Karpas-422 (cell line): ENCODE measurements around the gene STMP1. TPM values are rescaled to one million over a fixed set of nuclear protein-coding genes. Genes with fewer than 3 reads are reported as not detected.

Source experiments
- DNase-seq: peaks from one replicate; pipeline ENCODE4 v3.0.0-alpha.2; 2015
- H2AFZ ChIP-seq: fragments of 200-600 bp; sonication (generic); 2 replicates; pipeline ENCODE4 v1.6.1; 2014; ENCODE audit warnings: antibody characterized with exemption, low read length, mixed read lengths
- H3K27ac ChIP-seq: fragments of 200-600 bp; sonication (generic); 2 replicates; pipeline ENCODE4 v1.5.1; 2014; ENCODE audit warnings: mild to moderate bottlenecking, low read length, moderate library complexity
- H3K27me3 ChIP-seq: fragments of 200-600 bp; sonication (generic); 2 replicates; pipeline ENCODE4 v1.6.1; 2014; ENCODE audit warnings: low read length, mixed read lengths
- H3K36me3 ChIP-seq: fragments of 200-600 bp; sonication (generic); 2 replicates; pipeline ENCODE4 v1.6.1; 2014; ENCODE audit warnings: low read length, mixed read lengths; ENCODE audit not compliant: insufficient read depth
- H3K4me1 ChIP-seq: fragments of 200-600 bp; sonication (generic); 2 replicates; pipeline ENCODE4 v1.6.1; 2014; ENCODE audit warnings: mild to moderate bottlenecking, low read length, mixed read lengths
- H3K4me2 ChIP-seq: fragments of 200-600 bp; sonication (generic); 2 replicates; pipeline ENCODE4 v1.6.1; 2014; ENCODE audit warnings: low read length, low read depth, mild to moderate bottlenecking; ENCODE audit not compliant: poor library complexity, severe bottlenecking
- H3K4me3 ChIP-seq: fragments of 200-600 bp; sonication (generic); 2 replicates; pipeline ENCODE4 v1.5.1; 2014; ENCODE audit warnings: mild to moderate bottlenecking, antibody characterized with exemption, low read length, mixed read lengths
- H3K79me2 ChIP-seq: fragments of 200-600 bp; sonication (generic); 2 replicates; pipeline ENCODE4 v1.6.1; 2014; ENCODE audit warnings: mild to moderate bottlenecking, low read length, mixed read lengths
- H3K9ac ChIP-seq: fragments of 200-600 bp; sonication (generic); 2 replicates; pipeline ENCODE4 v1.6.0; 2014; ENCODE audit warnings: low read length
- H3K9me2 ChIP-seq: fragments of 200-600 bp; sonication (generic), shearing (Covaris generic); replicated peaks from 2 replicates; pipeline ENCODE4 v1.6.0; 2014; ENCODE audit warnings: mild to moderate bottlenecking, low read length, moderate library complexity; ENCODE audit not compliant: insufficient read depth
- H3K9me3 ChIP-seq: fragments of 300-700, 200-600 bp; sonication (generic); 2 replicates; pipeline ENCODE4 v1.6.1; 2014; ENCODE audit warnings: low read length, mixed read lengths
- H4K20me1 ChIP-seq: fragments of 200-600 bp; sonication (generic); 2 replicates; pipeline ENCODE4 v1.6.1; 2014; ENCODE audit warnings: mild to moderate bottlenecking, antibody characterized with exemption, low read length, low read depth; ENCODE audit not compliant: insufficient read depth
- total RNA-seq: library from RNA; depleted of rRNA; stranded (reverse); fragments of >200 nt; shearing (Covaris generic); gene quantifications from 2 replicates; pipeline ENCODE4 v1.2.3, GENCODE V29; 2014; ENCODE audit warnings: low replicate concordance

STMP1 gene
- total RNA-seq, 1 experiment from 2014 or later: 30.4 TPM

DNA sequence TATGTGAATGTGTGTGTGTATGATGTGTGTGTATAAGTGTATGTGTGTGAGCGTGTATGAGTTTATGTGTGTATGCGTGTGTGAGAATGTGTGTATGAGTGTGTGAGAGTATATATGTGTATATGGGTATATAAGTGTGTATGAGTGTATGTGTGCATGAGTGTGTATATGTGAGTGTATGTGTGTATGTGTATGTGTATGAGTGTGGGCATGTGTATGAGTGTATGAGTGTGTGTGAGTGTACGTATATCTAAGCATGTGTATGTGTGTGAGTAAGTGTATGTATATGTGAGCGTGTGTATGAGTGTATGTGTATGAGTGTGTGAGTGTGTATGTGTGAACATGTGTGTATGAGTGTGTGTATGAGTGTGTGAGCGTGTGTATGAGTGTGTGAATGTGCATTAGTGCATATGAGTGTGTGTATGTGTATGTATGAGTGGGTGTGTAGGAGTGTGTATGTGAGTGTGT, 52.8 kb downstream of the STMP1 start:
- Histone ChIP-seq H2AFZ (no peak overlapping the region), H3K4me3 (no peak overlapping the region), H3K9ac (no peak overlapping the region), H3K79me2 (no peaks in the 10 kb centered on the region), H3K27me3 (no peaks in the 10 kb centered on the region), H3K27ac (no peak overlapping the region), H3K36me3 (no peaks in the 10 kb centered on the region), H3K9me3 (no peaks in the 10 kb centered on the region), H3K9me2 (no peaks in the 10 kb centered on the region), H3K4me1 (no peaks in the 10 kb centered on the region), H4K20me1 (no peaks in the 10 kb centered on the region), H3K4me2 (no peak overlapping the region)
- DNase-seq: no peak

DNA sequence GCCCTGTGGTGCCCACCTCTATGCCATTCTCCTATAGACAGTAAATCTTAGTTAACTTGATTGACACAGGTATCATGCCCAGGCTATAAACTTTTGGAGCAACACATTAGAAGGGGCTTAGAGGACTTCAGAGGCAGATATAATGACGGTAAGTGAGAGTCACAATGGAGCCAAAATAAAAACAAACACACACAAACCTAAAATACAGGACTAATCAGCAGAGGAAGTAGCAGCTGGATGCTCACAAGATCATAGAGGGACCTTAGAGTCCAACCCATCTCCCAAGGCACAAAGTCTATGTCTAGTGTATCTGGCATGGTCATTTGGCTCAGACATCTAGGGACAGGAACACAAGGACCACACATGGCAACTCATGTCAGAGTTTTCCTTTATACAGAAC, 53.4 kb downstream of the STMP1 start:
- H2AFZ ChIP-seq: no peak overlapping the region
- no peaks in the 10 kb centered on the region for H3K79me2 ChIP-seq
- no peak overlapping the region for H3K4me3 ChIP-seq
- H3K4me1 ChIP-seq: no peaks in the 10 kb centered on the region
- no peaks in the 10 kb centered on the region for H4K20me1 ChIP-seq
- no peaks in the 10 kb centered on the region for H3K36me3 ChIP-seq
- no peaks in the 10 kb centered on the region for H3K27me3 ChIP-seq
- no peaks in the 10 kb centered on the region for H3K9me3 ChIP-seq
- no peak overlapping the region for H3K4me2 ChIP-seq
- no peak overlapping the region for H3K9ac ChIP-seq
- H3K27ac ChIP-seq: no peak overlapping the region
- no peaks in the 10 kb centered on the region for H3K9me2 ChIP-seq
- no peak for DNase-seq

DNA sequence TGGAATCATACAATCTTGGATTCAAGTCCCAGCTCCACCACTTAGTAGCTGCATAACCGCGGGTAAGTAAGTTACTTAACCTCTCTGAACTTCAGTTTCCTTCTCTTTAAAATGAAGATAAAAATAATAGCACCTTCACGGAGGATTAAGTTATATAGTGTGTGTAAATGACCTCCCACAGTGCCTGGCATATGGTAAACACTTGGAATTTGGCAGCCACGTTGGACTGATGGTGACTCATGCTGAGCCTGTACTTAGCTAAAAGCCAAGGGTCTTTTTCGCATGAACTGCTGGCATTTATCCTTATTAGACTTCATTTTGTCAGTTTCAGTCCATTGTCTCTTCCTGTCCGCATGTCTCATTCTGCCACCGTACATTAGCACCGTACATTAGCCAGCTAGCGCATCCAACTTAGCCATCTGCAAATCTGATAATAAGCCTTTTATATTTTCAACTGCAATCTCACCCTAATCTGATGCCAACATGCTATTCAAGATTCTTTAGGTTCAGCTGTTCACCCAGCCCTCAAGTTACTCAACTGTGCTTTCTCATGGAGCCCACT, 54.4 kb downstream of the STMP1 start:
- Histone ChIP-seq H3K9ac (no peak overlapping the region), H3K4me1 (no peaks in the 10 kb centered on the region), H3K9me2 (no peaks in the 10 kb centered on the region), H2AFZ (no peak overlapping the region), H3K4me2 (no peak overlapping the region), H3K36me3 (no peaks in the 10 kb centered on the region), H3K27me3 (no peaks in the 10 kb centered on the region), H3K9me3 (no peaks in the 10 kb centered on the region), H4K20me1 (no peaks in the 10 kb centered on the region), H3K4me3 (no peak overlapping the region), H3K79me2 (no peaks in the 10 kb centered on the region), H3K27ac (no peak overlapping the region)
- DNase-seq: no peak

DNA sequence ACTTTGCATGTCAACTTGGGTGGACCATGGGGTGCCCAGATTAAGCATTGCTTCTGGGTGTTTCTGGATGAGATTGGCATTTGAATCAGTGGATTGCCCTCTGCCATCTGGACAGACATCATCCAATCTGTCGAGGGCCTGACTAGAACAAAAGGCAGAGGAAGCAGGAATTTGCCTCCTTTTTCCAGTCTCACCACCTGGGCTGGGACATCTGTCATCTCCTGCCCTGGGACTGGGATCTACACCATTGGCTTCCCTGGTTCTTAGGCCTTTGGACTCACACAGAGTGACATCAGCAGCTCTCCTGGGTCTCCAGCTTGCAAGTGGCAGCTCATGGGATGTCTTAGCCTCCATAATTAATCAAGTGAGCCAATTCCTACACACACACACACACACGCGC, 55.4 kb downstream of the STMP1 start:
- no peak for DNase-seq
- H3K36me3 ChIP-seq: no peaks in the 10 kb centered on the region

DNA sequence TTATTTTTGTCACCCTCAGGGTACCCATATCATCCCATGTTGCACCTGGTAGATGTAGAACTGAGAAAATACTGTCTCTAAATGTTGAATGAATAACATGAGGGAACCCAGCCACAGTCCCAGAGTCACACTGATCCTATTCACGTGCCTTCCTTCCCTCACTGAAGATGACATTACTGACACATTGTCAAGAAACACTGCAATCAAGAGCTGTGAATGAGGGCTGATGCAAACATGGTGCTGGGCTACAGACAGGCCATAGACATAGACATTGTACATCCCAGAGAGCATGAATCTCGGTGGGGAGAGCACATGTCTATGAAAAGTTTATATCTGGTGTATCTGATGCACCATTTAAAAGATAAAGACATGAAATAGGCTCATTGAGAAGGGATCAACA, 55.9 kb downstream of the STMP1 start:
- H3K9me3 ChIP-seq: no peaks in the 10 kb centered on the region
- no peak overlapping the region for H3K4me2 ChIP-seq

More for the DNA sequence above, 55.4 kb downstream of the STMP1 start:
- Histone ChIP-seq H3K9me3 (no peaks in the 10 kb centered on the region), H3K9ac (no peak overlapping the region), H3K4me1 (no peaks in the 10 kb centered on the region), H3K27ac (no peak overlapping the region), H3K79me2 (no peaks in the 10 kb centered on the region), H2AFZ (no peak overlapping the region), H3K27me3 (no peaks in the 10 kb centered on the region), H3K4me2 (no peak overlapping the region), H3K9me2 (no peaks in the 10 kb centered on the region), H3K4me3 (no peak overlapping the region), H4K20me1 (no peaks in the 10 kb centered on the region)

DNA sequence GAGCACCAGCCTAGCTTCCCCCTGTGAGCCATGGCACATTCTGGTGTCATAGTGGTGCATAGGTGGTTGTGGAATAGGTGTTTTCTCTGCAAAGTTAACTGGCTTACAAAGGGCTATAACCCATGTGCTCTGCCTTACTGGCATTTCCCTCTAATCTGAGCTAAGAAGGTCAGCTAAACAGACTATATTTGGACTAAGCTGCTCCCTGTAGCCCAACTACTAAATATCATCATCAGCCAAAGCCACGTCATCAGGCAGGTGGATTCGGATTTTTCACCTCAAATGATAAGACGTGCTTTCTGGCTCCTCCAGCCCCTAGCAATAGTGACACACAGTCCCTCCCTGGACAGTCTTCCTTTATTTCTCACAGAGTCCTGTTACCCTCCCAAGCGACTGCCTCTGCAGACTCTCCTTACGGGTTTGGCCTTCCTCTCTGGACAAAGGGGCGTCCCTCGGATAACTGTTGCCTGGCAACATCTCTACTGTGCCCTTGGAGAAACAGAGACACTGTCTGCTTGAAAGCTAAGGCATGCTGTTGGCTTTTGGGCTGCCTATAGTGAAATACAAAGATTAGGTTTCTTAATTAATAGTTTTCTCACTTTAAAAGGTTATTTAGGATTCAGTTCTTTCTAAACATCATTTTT, 56.6 kb downstream of the STMP1 start:
- no peak for DNase-seq
- H3K4me2 ChIP-seq: no peak overlapping the region
- H3K36me3 ChIP-seq: no peaks in the 10 kb centered on the region
- H4K20me1 ChIP-seq: no peaks in the 10 kb centered on the region
- H3K9ac ChIP-seq: no peak overlapping the region
- no peaks in the 10 kb centered on the region for H3K79me2 ChIP-seq
- no peaks in the 10 kb centered on the region for H3K27me3 ChIP-seq
- H3K4me3 ChIP-seq: no peak overlapping the region
- no peaks in the 10 kb centered on the region for H3K4me1 ChIP-seq
- H3K27ac ChIP-seq: no peak overlapping the region
- H2AFZ ChIP-seq: no peak overlapping the region
- no peaks in the 10 kb centered on the region for H3K9me3 ChIP-seq
- H3K9me2 ChIP-seq: no peaks in the 10 kb centered on the region

More for the DNA sequence above, 55.9 kb downstream of the STMP1 start:
- no peak overlapping the region for H2AFZ ChIP-seq
- no peaks in the 10 kb centered on the region for H3K79me2 ChIP-seq
- H3K9me2 ChIP-seq: no peaks in the 10 kb centered on the region
- no peaks in the 10 kb centered on the region for H4K20me1 ChIP-seq
- H3K36me3 ChIP-seq: no peaks in the 10 kb centered on the region
- H3K27me3 ChIP-seq: no peaks in the 10 kb centered on the region
- no peak overlapping the region for H3K4me3 ChIP-seq
- H3K9ac ChIP-seq: no peak overlapping the region
- no peak overlapping the region for H3K27ac ChIP-seq
- DNase-seq: no peak
- H3K4me1 ChIP-seq: no peaks in the 10 kb centered on the region

DNA sequence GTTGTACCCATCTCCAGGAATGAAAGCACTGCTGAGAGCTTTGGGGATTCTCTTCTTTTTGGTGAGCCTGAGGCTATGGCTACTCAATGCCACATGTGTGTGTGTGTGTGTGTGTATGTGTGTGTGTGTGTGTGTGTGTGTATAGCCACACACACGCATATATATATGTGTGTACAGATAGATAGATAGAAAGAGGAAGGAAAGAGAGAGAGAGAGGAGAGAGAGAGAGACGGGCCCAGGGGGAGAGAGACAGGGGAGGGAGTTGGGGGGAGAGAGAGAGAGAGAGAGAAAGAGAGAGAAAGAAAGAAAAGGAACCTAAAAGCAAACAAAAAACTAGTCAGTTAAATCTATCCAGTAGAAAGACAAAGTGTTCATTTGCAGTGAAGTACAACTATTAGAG, 57.4 kb downstream of the STMP1 start:
- H3K36me3 ChIP-seq: no peaks in the 10 kb centered on the region
- no peaks in the 10 kb centered on the region for H3K79me2 ChIP-seq
- no peaks in the 10 kb centered on the region for H3K4me1 ChIP-seq
- no peak overlapping the region for H3K9ac ChIP-seq
- H4K20me1 ChIP-seq: no peaks in the 10 kb centered on the region
- H3K4me3 ChIP-seq: no peak overlapping the region
- H3K27me3 ChIP-seq: no peaks in the 10 kb centered on the region
- no peaks in the 10 kb centered on the region for H3K9me2 ChIP-seq
- H2AFZ ChIP-seq: no peak overlapping the region
- H3K4me2 ChIP-seq: no peak overlapping the region
- H3K27ac ChIP-seq: no peak overlapping the region
- no peak for DNase-seq
- no peaks in the 10 kb centered on the region for H3K9me3 ChIP-seq

DNA sequence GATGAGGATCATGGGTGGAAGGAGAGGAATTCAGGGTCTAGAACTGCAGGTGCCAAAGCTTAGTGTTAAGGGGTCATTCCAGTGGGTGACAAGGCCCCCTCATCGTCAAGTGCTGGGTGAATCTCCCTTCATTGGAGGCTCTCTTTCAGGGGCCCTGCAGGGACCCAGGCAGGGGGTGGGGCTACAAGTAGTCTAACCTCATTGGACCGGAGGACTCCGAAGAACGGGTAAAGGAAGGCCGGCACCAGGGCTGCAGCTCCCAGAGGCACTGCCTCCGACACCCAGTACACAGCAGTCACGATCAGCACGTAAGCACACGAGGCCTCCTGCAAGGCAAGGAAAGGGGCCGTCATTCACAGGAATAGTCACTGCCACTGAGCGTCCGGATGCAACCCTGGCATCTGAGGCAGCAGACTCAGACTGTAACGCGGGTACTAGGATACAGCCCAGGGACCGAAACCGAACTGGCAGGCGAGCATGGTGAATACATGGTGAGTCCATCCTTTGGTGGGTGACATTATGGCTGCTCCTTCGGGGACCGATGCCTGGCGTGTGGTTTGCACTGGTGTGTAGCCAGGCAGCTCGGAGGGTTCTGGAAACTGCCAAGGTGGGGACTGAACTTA, 59.0 kb downstream of the STMP1 start:
- no peak overlapping the region for H3K4me3 ChIP-seq
- H3K4me2 ChIP-seq: no peak overlapping the region
- no peaks in the 10 kb centered on the region for H3K27me3 ChIP-seq
- H3K36me3 ChIP-seq: no peaks in the 10 kb centered on the region
- H3K9me2 ChIP-seq: no peaks in the 10 kb centered on the region
- H4K20me1 ChIP-seq: no peaks in the 10 kb centered on the region
- no peak overlapping the region for H3K27ac ChIP-seq
- H3K9ac ChIP-seq: no peak overlapping the region
- no peak overlapping the region for H2AFZ ChIP-seq
- H3K9me3 ChIP-seq: no peaks in the 10 kb centered on the region
- DNase-seq: no peak
- peaks cover under 1% of the 10 kb centered on the region for H3K4me1 ChIP-seq
- H3K79me2 ChIP-seq: no peaks in the 10 kb centered on the region
